MM.1S (cell line): ENCODE results near the gene CHSY1.
"Not testable (repeated sequence)": the region's sequence is repeated elsewhere in the genome, so short reads cannot be mapped to it uniquely, and the experiment has no call there.

Source experiments
- DNase-seq: peaks from one replicate; pipeline ENCODE4 v3.0.0-alpha.2; 2015
- H2AFZ ChIP-seq: fragments of 300-600 bp; sonication (generic); 2 replicates; pipeline ENCODE4 v1.6.0; 2016; ENCODE audit warnings: antibody characterized with exemption, low read length
- H3F3A ChIP-seq: fragments of 300-600 bp; sonication (generic); 2 replicates; pipeline ENCODE4 v1.6.1; 2016; ENCODE audit warnings: mild to moderate bottlenecking, antibody characterized with exemption, low read length, moderate library complexity, mixed read lengths; ENCODE audit not compliant: insufficient read depth
- H3K27ac ChIP-seq: fragments of 300-600 bp; sonication (generic); 2 replicates; pipeline ENCODE4 v1.5.1; 2016; ENCODE audit warnings: mild to moderate bottlenecking, low read length
- H3K27me3 ChIP-seq: fragments of 300-600 bp; sonication (generic); replicated peaks from 2 replicates; pipeline ENCODE4 v1.6.0; 2016; ENCODE audit warnings: low read length; ENCODE audit not compliant: insufficient read depth
- H3K36me3 ChIP-seq: fragments of 300-600 bp; sonication (generic); replicated peaks from 2 replicates; pipeline ENCODE4 v1.6.1; 2016; ENCODE audit warnings: mild to moderate bottlenecking, low read length, mixed read lengths; ENCODE audit not compliant: insufficient read depth
- H3K4me1 ChIP-seq: fragments of 300-600 bp; sonication (generic); 2 replicates; pipeline ENCODE4 v1.6.1; 2016; ENCODE audit warnings: low read length, mixed read lengths
- H3K4me2 ChIP-seq: fragments of 300-600 bp; sonication (generic); 2 replicates; pipeline ENCODE4 v1.6.0; 2016; ENCODE audit warnings: low read depth, low read length
- H3K4me3 ChIP-seq: fragments of 300-600 bp; sonication (generic); 2 replicates; pipeline ENCODE4 v1.5.1; 2016; ENCODE audit warnings: low read length, mixed read lengths
- H3K79me2 ChIP-seq: fragments of 300-600 bp; sonication (generic); 2 replicates; pipeline ENCODE4 v1.6.1; 2016; ENCODE audit warnings: mixed run types, low read length, mixed read lengths
- H3K9ac ChIP-seq: fragments of 300-600 bp; sonication (generic); 2 replicates; pipeline ENCODE4 v1.6.1; 2016; ENCODE audit warnings: low read length, mixed read lengths
- H3K9me2 ChIP-seq: fragments of 300-600 bp; sonication (generic); replicated peaks from 2 replicates; pipeline ENCODE4 v1.6.1; 2016; ENCODE audit warnings: mild to moderate bottlenecking, low read length, mixed read lengths; ENCODE audit not compliant: insufficient read depth
- H3K9me3 ChIP-seq: fragments of 300-600 bp; sonication (generic); replicated peaks from 2 replicates; pipeline ENCODE4 v1.6.1; 2016; ENCODE audit warnings: mild to moderate bottlenecking, low read length, mixed read lengths; ENCODE audit not compliant: insufficient read depth
- H4K20me1 ChIP-seq: fragments of 300-600 bp; sonication (generic); 2 replicates; pipeline ENCODE4 v1.6.1; 2016; ENCODE audit warnings: mild to moderate bottlenecking, low read length, moderate library complexity, mixed read lengths; ENCODE audit not compliant: insufficient read depth
- EZH2 ChIP-seq: fragments of 300-600 bp; sonication (generic); optimal IDR thresholded peaks from 2 replicates; pipeline ENCODE3; 2017; ENCODE audit warnings: low read depth, mild to moderate bottlenecking, antibody characterized with exemption, low read length, mixed read lengths
- EZH2phosphoT487 ChIP-seq: fragments of 300-600 bp; sonication (generic); IDR thresholded peaks from 2 replicates; pipeline ENCODE4 v1.6.1; 2018; ENCODE audit warnings: antibody characterized with exemption, low read length
- TF ChIP-seq, protein P1 (sequence below): fragments of 300-600 bp; sonication (generic); IDR thresholded peaks from 2 replicates; pipeline ENCODE4 v1.5.1; 2016; ENCODE audit warnings: antibody characterized with exemption, low read length, mixed read lengths

Gene CHSY1

DNA sequence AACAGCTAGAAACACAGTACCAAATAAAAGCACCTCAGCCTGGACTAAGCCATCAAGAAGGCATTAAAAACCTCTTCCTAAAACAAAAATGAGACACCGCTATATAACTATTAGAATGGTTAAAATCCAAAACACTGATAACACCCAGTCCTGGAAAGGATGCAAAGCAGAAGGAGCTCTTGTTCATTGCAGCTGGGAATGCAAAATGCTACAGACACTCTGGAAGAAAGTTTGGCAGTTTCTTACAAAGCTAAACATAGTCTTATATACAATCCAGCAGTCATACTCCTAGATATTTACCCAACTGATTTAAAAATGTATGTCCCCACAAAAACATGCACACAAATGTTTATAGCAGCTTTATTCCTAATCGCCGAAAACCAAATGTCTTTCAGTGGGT lies 35.7 kb downstream of the CHSY1 start:
- Histone ChIP-seq H3K27me3 (no peaks in the 10 kb centered on the region), H3K27ac (no peak overlapping the region), H3K4me3 (no peak overlapping the region), H3K9ac (no peak overlapping the region), H3K9me3 (no peaks in the 10 kb centered on the region), H2AFZ (no peak overlapping the region), H3K79me2 (peaks cover 100% of the 10 kb centered on the region), H3K9me2 (no peaks in the 10 kb centered on the region), H3K4me2 (no peak overlapping the region), H3K4me1 (peaks cover 11% of the 10 kb centered on the region; the same call in 1 of the 2 replicates), H3K36me3 (no peaks in the 10 kb centered on the region; the same call in 1 of the 2 replicates), H3F3A (peaks cover 4% of the 10 kb centered on the region; the same call in 1 of the 2 replicates), H4K20me1 (peaks cover 12% of the 10 kb centered on the region; the same call in 1 of the 2 replicates)
- no peak for DNase-seq
- no peak for TF ChIP-seq EZH2
- TF ChIP-seq, protein P1, sequence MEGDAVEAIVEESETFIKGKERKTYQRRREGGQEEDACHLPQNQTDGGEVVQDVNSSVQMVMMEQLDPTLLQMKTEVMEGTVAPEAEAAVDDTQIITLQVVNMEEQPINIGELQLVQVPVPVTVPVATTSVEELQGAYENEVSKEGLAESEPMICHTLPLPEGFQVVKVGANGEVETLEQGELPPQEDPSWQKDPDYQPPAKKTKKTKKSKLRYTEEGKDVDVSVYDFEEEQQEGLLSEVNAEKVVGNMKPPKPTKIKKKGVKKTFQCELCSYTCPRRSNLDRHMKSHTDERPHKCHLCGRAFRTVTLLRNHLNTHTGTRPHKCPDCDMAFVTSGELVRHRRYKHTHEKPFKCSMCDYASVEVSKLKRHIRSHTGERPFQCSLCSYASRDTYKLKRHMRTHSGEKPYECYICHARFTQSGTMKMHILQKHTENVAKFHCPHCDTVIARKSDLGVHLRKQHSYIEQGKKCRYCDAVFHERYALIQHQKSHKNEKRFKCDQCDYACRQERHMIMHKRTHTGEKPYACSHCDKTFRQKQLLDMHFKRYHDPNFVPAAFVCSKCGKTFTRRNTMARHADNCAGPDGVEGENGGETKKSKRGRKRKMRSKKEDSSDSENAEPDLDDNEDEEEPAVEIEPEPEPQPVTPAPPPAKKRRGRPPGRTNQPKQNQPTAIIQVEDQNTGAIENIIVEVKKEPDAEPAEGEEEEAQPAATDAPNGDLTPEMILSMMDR, result no peak
- no peak for TF ChIP-seq EZH2phosphoT487

DNA sequence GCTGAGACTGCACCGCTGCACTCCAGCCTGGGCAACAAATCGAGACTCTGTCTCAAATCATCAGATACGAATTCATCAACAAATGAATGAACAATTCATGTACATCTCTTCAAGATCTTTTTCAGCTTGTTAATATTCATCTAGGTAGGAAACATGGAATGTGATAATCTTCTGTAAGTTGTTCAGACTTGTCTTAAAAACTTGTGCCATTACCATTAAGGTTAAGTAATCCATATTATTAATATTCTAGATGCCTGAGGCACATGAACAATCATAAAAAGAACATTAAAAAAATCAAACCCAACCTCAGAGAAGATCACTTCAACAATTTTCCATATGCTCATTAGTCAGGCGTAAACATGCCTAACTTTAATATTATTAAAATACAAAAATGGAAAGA lies 36.2 kb downstream of the CHSY1 start:
- TF ChIP-seq EZH2 (no peak), EZH2phosphoT487 (no peak)
- TF ChIP-seq, protein P1, result no peak
- Histone ChIP-seq H3K9me2 (no peaks in the 10 kb centered on the region), H3K27me3 (no peaks in the 10 kb centered on the region), H3K79me2 (peaks cover 100% of the 10 kb centered on the region), H3F3A (peaks cover 5% of the 10 kb centered on the region; the same call in 1 of the 2 replicates), H3K36me3 (no peaks in the 10 kb centered on the region; the same call in 1 of the 2 replicates), H3K9ac (no peak overlapping the region), H3K4me3 (no peak overlapping the region), H4K20me1 (peaks cover 9% of the 10 kb centered on the region; the same call in 1 of the 2 replicates), H2AFZ (no peak overlapping the region), H3K27ac (no peak overlapping the region), H3K4me1 (peaks cover 15% of the 10 kb centered on the region; the same call in 1 of the 2 replicates), H3K4me2 (no peak overlapping the region), H3K9me3 (no peaks in the 10 kb centered on the region)
- DNase-seq, result no peak

DNA sequence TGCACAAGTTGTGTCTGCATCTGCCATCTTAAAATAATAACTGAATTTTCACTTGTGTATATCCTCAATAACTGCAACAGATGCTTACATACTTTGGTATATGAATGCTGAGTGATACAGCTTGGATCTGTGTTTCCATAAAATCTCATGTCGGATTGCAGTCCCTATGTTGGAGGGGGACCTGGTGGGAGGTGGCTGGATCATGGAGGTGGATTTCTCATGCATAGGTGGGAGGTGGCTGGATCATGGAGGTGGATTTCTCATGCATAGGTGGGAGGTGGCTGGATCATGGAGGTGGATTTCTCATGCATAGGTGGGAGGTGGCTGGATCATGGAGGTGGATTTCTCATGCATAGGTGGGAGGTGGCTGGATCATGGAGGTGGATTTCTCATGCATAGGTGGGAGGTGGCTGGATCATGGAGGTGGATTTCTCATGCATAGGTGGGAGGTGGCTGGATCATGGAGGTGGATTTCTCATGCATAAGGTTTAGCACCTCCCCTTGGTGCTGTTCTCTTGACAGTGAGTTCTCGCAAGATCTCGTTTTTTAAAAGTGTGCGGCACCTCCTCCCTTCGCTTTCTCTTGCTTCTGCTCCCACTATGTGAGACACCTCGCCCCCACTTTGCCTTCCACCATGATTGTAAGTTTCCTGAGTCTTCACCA lies 37.3 kb downstream of the CHSY1 start:
- not testable (repeated sequence) for H3K9me3 ChIP-seq, H2AFZ ChIP-seq, H3K36me3 ChIP-seq, DNase-seq, H3K27me3 ChIP-seq, H3K4me2 ChIP-seq, H3K4me3 ChIP-seq, H4K20me1 ChIP-seq, H3K9ac ChIP-seq, H3K9me2 ChIP-seq, H3K27ac ChIP-seq
- Histone ChIP-seq H3K79me2 (peaks cover 100% of the 10 kb centered on the region), H3K4me1 (peaks cover 26% of the 10 kb centered on the region), H3F3A (peaks cover 16% of the 10 kb centered on the region)

DNA sequence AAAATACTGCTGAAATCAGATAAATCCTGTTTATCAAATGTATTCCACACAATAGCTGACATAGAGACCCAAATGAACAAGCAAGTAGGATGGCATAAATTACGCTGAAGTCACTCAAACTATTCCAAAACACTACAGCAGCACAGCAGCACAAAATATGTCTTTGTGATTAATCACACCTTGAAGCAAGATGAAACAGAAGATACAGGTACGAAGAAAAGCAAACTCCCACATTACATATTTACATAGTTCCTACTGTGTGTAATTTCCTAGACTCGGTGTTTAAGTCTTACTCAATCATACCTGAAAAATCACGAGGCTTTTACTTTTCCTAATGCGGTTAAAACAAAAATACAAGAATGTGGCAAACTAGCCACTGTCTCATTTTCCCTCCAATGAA lies 38.3 kb downstream of the CHSY1 start:
- H3K9me2 ChIP-seq, result no peaks in the 10 kb centered on the region
- peaks cover 36% of the 10 kb centered on the region for H3K4me1 ChIP-seq
- H3K27me3 ChIP-seq, result no peaks in the 10 kb centered on the region
- no peaks in the 10 kb centered on the region; the same call in 1 of the 2 replicates for H3K36me3 ChIP-seq
- H3K79me2 ChIP-seq, result peaks cover 100% of the 10 kb centered on the region
- H4K20me1 ChIP-seq, result 0 out of 2 replicates have a peak, but pooled peaks cover 3% of the 10 kb centered on the region
- no peaks in the 10 kb centered on the region for H3K9me3 ChIP-seq
- TF ChIP-seq, protein P1, result no peak
- TF ChIP-seq EZH2phosphoT487 (no peak), EZH2 (no peak)
- no peak overlapping the region for H3K4me2 ChIP-seq
- peaks cover 20% of the 10 kb centered on the region for H3F3A ChIP-seq
- H3K27ac ChIP-seq, result no peak overlapping the region
- no peak overlapping the region for H3K9ac ChIP-seq
- H3K4me3 ChIP-seq, result no peak overlapping the region
- no peak overlapping the region for H2AFZ ChIP-seq
- DNase-seq, result no peak
